Astrocyte of the cerebellum (primary cell): ENCODE data around the gene HEXD.
"Not testable (repeated sequence)": the region's sequence is repeated elsewhere in the genome, so short reads cannot be mapped to it uniquely, and the experiment has no call there.

Experiments
- DNase-seq: peaks from one replicate; pipeline ENCODE4 v3.0.0-alpha.2; 2011; ENCODE audit warnings: low read depth
- H3K4me3 ChIP-seq: 2 replicates; pipeline ENCODE4 v1.5.1; 2011; ENCODE audit warnings: mild to moderate bottlenecking, low read depth, low read length, moderate library complexity
- CTCF ChIP-seq: IDR thresholded peaks from 2 replicates; pipeline ENCODE4 v1.5.1; 2012; ENCODE audit warnings: low read length, low read depth, moderate library complexity, mild to moderate bottlenecking; ENCODE audit errors: missing control alignments
- in situ Hi-C: cut with HindIII; loops from 2 replicates; pipeline ENCODE4 v1.10.0; 2017; ENCODE audit warnings: low sequenced_read_pairs

Gene HEXD

GRCh38 chr17:82378741-82379021 lies 39.5 kb upstream of the HEXD start:
- TF ChIP-seq CTCF: no peak
- H3K4me3 ChIP-seq: no peak overlapping the region
- DNase-seq: no peak
- in situ Hi-C loops: no loop called here

GRCh38 chr17:82380860-82381702 lies 37.1 kb upstream of the HEXD start:
- H3K4me3 ChIP-seq: no peak overlapping the region
- no peak for TF ChIP-seq CTCF
- DNase-seq: no peak
- in situ Hi-C loops: no loop called here

GRCh38 chr17:82381703-82382009 lies 36.5 kb upstream of the HEXD start:
- H3K4me3 ChIP-seq, DNase-seq, in situ Hi-C loops: not testable (repeated sequence)

GRCh38 chr17:82382220-82382932 lies 35.8 kb upstream of the HEXD start:
- in situ Hi-C loops, DNase-seq, H3K4me3 ChIP-seq: not testable (repeated sequence)

GRCh38 chr17:82382933-82383255 lies 35.3 kb upstream of the HEXD start:
- no peak overlapping the region for H3K4me3 ChIP-seq
- no peak for DNase-seq
- in situ Hi-C loops: no loop called here
- no peak for TF ChIP-seq CTCF

GRCh38 chr17:82383411-82383810 lies 34.7 kb upstream of the HEXD start:
- DNase-seq: no peak
- TF ChIP-seq CTCF: no peak
- no peak overlapping the region for H3K4me3 ChIP-seq
- in situ Hi-C loops: no loop called here

GRCh38 chr17:82384051-82384729 lies 34.0 kb upstream of the HEXD start:
- TF ChIP-seq CTCF: no peak
- H3K4me3 ChIP-seq: no peak overlapping the region
- in situ Hi-C loops: no loop called here
- DNase-seq: no peak
